GM21717 (cell line): ENCODE results near the gene ITGB5.

ENCODE experiments used
- ATAC-seq: cut with Tn5 transposase; IDR thresholded peaks from one replicate; pipeline ENCODE4 v1.9.1; 2021; ENCODE audit warnings: mild to moderate bottlenecking, moderate library complexity; ENCODE audit not compliant: unreplicated experiment

ITGB5 gene

GRCh38 chr3:124887177-124887931 lies at the start of gene ITGB5:
TSS of gene ITGB5 (minus strand) at chr3:124887365. CDS start at chr3:124887000, 365 bp downstream.
- ATAC-seq, result peak; percentile 53

- ATAC-seq, result no peak
Observed at GRCh38 chr3:124935794-124936542, 48.8 kb upstream of the ITGB5 start.

GRCh38 chr3:124935264-124935663 lies 48.1 kb upstream of the ITGB5 start:
- no peak for ATAC-seq

GRCh38 chr3:124934577-124934976 lies 47.4 kb upstream of the ITGB5 start, which contains the start of gene MUC13:
TSS of gene MUC13 (minus strand) at chr3:124934751. CDS start at chr3:124934712, 39 bp downstream.
- ATAC-seq, result no peak

- ATAC-seq, result no peak
Observed at GRCh38 chr3:124928333-124929202, 41.4 kb upstream of the ITGB5 start.

- ATAC-seq, result peak; percentile 61
Observed at GRCh38 chr3:124927574-124928045, 40.4 kb upstream of the ITGB5 start.

GRCh38 chr3:124926426-124927101 lies 39.4 kb upstream of the ITGB5 start:
- ATAC-seq, result no peak

GRCh38 chr3:124924741-124925140 lies 37.6 kb upstream of the ITGB5 start:
- no peak for ATAC-seq

- ATAC-seq, result no peak
Observed at GRCh38 chr3:124923833-124924232, 36.7 kb upstream of the ITGB5 start.

- ATAC-seq, result no peak
Observed at GRCh38 chr3:124920718-124921117, 33.6 kb upstream of the ITGB5 start.

GRCh38 chr3:124919756-124920155 lies 32.6 kb upstream of the ITGB5 start:
- ATAC-seq, result no peak

- ATAC-seq, result no peak
Observed at GRCh38 chr3:124918524-124918923, 31.4 kb upstream of the ITGB5 start.

GRCh38 chr3:124916837-124917409 lies 29.8 kb upstream of the ITGB5 start:
- ATAC-seq, result no peak

- no peak for ATAC-seq
Observed at GRCh38 chr3:124915254-124915653, 28.1 kb upstream of the ITGB5 start.

- no peak for ATAC-seq
Observed at GRCh38 chr3:124907957-124908356, 20.8 kb upstream of the ITGB5 start.

- no peak for ATAC-seq
Observed at GRCh38 chr3:124904835-124905492, 17.8 kb upstream of the ITGB5 start.

GRCh38 chr3:124903896-124904834 lies 17.0 kb upstream of the ITGB5 start:
- no peak for ATAC-seq

GRCh38 chr3:124896824-124897526 lies 9.8 kb upstream of the ITGB5 start:
- no peak for ATAC-seq
